GM13976 (cell line): ENCODE measurements around the gene TBC1D26.
"Not testable (repeated sequence)": the region's sequence is repeated elsewhere in the genome, so short reads cannot be mapped to it uniquely, and the experiment has no call there.

Experiments used
- DNase-seq: peaks from one replicate; pipeline ENCODE4 v3.0.0; 2012; ENCODE audit warnings: low spot score
- in situ Hi-C: fragments of 300-500 bp; cut with MboI; formaldehyde crosslinking; loops from one replicate; pipeline ENCODE4 v1.12.0; 2022; ENCODE audit warnings: low sequenced_read_pairs, mixed read lengths, inconsistent platforms; ENCODE audit not compliant: unreplicated experiment
- TF ChIP-seq, protein P1 (sequence below): IDR thresholded peaks from 2 replicates; pipeline ENCODE4 v1.5.1; 2012; ENCODE audit warnings: borderline replicate concordance, mild to moderate bottlenecking; ENCODE audit not compliant: insufficient read depth; ENCODE audit errors: extremely low read depth, missing control alignments, control extremely low read depth

The TBC1D26 gene

DNA sequence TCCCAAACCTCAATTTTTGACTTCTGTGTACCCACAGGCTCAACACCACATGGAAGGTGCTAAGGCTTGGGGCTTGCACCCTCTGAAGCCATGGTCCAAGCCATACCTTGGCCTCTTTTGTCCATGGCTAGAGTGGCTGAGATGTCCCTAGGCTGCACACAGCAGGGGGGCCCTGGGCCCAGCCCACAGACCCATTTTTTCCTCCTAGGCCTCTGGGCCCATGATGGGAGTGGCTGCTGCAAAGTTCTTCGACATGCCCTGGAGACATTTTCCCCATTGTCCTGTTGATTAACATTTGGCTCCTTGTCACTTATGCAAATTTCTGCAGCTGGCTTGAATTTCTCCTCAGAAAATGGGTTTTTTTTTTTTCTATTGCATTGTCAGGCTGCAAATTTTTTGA, 47.0 kb downstream of the TBC1D26 start:
- TF ChIP-seq, protein P1, sequence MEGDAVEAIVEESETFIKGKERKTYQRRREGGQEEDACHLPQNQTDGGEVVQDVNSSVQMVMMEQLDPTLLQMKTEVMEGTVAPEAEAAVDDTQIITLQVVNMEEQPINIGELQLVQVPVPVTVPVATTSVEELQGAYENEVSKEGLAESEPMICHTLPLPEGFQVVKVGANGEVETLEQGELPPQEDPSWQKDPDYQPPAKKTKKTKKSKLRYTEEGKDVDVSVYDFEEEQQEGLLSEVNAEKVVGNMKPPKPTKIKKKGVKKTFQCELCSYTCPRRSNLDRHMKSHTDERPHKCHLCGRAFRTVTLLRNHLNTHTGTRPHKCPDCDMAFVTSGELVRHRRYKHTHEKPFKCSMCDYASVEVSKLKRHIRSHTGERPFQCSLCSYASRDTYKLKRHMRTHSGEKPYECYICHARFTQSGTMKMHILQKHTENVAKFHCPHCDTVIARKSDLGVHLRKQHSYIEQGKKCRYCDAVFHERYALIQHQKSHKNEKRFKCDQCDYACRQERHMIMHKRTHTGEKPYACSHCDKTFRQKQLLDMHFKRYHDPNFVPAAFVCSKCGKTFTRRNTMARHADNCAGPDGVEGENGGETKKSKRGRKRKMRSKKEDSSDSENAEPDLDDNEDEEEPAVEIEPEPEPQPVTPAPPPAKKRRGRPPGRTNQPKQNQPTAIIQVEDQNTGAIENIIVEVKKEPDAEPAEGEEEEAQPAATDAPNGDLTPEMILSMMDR: no peak
- DNase-seq: no peak
- in situ Hi-C loops: no loop called here

DNA sequence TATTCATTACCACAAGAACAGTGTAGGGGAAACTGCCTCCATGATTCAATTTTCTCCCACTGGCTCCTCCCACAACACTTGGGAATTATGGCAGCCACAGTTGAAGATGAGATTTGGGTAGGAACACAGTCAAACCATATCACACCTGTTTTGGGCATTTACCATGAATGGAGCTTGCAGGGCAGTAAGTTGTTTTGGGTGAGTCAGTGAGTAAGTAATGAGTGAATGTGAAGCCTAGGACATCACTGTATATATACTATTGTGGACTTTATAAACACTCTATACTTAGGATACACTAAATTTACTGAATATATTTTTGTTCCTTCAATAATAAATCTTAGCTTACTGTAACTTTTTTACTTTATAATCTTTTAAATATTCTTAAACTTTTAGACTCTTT, 48.1 kb downstream of the TBC1D26 start:
- in situ Hi-C loops: no loop called here
- no peak for DNase-seq
- TF ChIP-seq, protein P1: no peak

DNA sequence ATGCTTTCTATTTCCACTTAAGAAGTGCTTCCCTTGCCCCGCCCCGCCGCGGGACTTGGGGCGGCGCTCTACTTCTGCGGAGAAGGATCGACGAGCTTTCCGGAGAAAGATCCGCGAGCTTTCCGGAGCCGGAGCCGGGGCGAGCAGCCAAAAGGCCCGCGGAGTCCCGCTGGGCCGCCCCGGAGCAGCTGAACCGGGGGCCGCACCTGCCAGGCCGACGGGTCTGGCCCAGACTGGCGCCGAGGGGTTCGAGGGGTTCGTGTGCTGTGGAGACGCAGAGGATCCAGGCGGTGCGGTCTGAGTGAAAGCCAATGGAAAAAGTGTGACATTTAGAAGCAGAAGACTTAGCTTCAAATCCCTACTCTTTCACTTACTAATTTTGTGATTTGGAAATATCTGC, 50.8 kb downstream of the TBC1D26 start:
- TF ChIP-seq, protein P1: no peak
- DNase-seq: no peak
- in situ Hi-C loops: no loop called here

DNA sequence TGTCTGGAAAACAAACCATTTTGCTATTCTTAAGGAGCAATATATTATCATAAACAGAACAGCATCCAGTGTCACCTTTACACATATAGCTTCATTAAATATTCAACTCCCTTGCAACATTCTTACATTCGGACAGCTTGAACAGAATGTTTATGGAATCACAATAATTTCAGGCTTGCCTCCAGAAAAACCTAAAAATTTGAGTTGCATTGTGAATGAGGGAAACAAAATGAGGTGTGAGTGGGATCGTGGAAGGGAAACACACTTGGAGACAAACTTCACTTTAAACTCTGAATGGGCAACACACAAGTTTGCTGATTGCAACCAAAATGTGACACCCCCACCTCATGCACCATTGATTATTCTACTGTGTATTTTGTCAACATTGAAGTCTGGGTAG, 51.4 kb downstream of the TBC1D26 start:
- TF ChIP-seq, protein P1: no peak
- DNase-seq: no peak
- in situ Hi-C loops: no loop called here

DNA sequence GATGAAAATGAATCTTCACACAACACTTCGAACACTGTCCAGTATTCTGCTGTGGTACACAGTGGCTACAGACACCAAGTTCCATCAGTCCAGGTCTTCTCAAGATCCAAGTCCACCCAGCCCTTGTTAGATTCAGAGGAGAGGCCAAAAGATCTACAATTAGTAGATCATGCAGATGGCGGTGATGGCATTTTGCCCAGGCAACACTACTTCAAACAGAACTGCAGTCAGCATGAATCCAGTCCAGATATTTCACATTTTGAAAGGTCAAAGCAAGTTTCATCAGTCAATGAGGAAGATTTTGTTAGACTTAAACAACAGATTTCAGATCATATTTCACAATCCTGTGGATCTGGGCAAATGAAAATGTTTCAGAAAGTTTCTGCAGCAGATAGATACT, 52.3 kb downstream of the TBC1D26 start:
- in situ Hi-C loops: not testable (repeated sequence)

DNA sequence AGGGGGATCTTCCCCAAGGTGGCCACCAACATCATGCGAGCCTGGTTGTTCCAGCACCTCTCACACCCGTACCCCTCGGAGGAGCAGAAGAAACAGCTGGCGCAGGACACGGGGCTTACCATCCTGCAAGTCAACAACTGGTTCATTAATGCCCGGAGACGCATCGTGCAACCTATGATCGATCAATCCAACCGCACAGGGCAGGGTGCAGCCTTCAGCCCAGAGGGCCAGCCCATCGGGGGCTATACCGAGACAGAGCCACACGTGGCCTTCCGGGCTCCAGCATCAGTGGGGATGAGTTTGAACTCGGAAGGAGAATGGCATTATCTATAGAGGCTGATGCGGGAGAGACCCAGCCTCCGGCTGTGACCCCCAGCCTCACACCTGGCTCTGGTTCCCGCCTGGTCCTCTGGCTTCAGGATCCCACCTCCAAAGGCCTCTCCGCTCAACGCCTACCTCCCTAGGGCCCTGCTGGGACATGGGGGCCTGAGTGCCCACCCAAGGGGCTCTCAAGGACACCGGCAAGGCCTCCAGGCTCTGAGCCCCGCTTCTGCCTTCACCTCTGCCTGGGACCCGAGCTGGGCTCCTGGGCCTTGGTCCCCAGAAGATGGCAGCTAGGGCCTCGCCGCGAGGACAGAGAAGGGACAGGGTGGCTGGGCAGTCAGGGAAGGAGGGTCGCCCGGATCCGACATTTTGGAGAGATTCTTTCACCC, 55.4 kb downstream of the TBC1D26 start:
- in situ Hi-C loops, DNase-seq: not testable (repeated sequence)

More for the DNA sequence above, 52.3 kb downstream of the TBC1D26 start:
- DNase-seq: not testable (repeated sequence)

DNA sequence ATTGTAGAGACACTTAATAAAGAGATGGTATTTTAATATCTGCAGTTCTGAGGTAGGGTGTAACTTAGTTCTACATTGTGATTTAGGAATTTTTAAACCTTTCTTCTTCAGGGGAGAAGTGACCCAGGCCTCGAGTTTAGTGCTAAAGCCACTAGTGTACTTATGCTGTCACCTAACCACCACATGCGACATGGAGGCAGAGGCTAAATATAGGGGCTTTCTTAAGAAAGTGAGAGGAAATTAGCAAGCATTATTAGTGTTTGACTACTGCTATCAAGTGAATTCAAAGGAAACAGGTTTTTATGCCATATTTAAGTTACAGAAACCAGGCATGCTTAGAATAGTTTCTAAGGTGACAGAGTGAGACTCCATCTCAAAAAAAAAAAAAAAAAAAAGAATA, 56.3 kb downstream of the TBC1D26 start:
- in situ Hi-C loops, DNase-seq: not testable (repeated sequence)
